DOHH2 (cell line): Measurements from ENCODE around the gene CPLX3.

Experiments
- EZH2phosphoT487 ChIP-seq: fragments of 200-600 bp; sonication (generic); IDR thresholded peaks from 2 replicates; pipeline ENCODE4 v1.6.1; 2017; ENCODE audit warnings: borderline replicate concordance, mild to moderate bottlenecking, antibody characterized with exemption, low read length, moderate library complexity, mixed read lengths
- TF ChIP-seq, protein P1 (sequence below): fragments of 200-600 bp; sonication (generic); IDR thresholded peaks from one replicate; pipeline ENCODE4 v1.5.1; 2014; ENCODE audit warnings: antibody characterized with exemption, mild to moderate bottlenecking, low read depth, low read length; ENCODE audit not compliant: poor library complexity, severe bottlenecking

DNA sequence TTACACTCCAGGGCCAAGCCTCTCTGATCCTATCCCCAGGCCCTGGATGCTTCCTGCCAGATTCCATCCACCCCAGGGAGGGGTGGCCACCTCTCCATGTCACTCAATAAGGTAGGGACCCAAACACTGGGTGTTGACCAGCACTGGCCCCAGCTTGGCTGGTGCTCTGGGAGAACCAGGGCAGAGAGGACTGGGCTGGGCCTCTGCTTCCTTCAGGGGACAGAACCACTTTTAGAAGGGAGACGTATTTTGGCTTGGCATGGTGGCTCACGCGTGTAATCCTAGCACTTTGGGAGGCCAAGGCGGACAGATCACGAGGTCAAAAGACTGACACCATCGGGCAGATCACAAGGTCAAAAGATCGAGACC lies 4.7 kb upstream of the CPLX3 start:
- TF ChIP-seq, protein P1, sequence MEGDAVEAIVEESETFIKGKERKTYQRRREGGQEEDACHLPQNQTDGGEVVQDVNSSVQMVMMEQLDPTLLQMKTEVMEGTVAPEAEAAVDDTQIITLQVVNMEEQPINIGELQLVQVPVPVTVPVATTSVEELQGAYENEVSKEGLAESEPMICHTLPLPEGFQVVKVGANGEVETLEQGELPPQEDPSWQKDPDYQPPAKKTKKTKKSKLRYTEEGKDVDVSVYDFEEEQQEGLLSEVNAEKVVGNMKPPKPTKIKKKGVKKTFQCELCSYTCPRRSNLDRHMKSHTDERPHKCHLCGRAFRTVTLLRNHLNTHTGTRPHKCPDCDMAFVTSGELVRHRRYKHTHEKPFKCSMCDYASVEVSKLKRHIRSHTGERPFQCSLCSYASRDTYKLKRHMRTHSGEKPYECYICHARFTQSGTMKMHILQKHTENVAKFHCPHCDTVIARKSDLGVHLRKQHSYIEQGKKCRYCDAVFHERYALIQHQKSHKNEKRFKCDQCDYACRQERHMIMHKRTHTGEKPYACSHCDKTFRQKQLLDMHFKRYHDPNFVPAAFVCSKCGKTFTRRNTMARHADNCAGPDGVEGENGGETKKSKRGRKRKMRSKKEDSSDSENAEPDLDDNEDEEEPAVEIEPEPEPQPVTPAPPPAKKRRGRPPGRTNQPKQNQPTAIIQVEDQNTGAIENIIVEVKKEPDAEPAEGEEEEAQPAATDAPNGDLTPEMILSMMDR = no peak
- no peak for TF ChIP-seq EZH2phosphoT487
